Cerebellar cortex (tissue), 1 donor: ENCODE measurements around the gene JAK1.
"Not testable (repeated sequence)": the region's sequence is repeated elsewhere in the genome, so short reads cannot be mapped to it uniquely, and the experiment has no call there.

Source experiments
- DNase-seq: peaks from one replicate; pipeline ENCODE4 v3.0.0-alpha.2; 2015; ENCODE audit warnings: low spot score

The JAK1 gene

DNA sequence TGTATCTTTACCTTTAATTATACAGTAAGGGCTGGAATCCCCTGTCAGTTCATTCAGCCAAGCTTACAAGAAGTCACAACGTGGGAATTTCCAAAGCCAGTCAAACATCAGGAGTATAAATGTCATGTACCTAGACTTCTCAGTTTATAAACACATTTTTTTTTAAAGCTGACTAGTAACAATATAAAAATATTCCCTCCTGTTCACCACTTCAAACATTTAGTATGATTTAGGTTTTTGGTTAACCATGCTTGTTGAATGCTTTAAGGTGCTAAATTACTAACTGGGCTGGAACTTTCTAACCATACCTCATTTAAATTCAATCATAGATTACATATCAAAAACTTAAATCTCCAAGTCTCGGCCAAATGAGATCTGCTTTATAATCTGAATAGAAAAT lies 44.0 kb downstream of the JAK1 start:
- DNase-seq: no peak

DNA sequence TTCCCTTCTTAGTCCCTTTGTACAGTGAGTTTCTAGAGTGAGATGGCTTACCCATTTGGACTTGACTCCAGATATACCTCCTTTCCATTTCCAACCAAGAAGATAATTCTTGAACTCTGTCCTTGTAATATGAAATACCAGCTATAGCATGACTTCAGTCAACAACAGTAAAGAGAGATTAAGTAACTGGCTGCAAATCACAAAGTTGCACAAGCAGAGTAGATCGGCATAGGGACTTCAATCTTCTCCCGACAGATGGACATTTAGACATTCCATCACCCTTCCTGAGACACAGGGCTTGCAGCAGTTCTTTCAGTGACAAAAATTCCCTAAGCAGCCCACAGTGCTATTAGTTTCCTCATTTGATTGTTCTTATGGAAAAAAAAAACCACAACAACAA lies 44.6 kb downstream of the JAK1 start:
- no peak for DNase-seq

DNA sequence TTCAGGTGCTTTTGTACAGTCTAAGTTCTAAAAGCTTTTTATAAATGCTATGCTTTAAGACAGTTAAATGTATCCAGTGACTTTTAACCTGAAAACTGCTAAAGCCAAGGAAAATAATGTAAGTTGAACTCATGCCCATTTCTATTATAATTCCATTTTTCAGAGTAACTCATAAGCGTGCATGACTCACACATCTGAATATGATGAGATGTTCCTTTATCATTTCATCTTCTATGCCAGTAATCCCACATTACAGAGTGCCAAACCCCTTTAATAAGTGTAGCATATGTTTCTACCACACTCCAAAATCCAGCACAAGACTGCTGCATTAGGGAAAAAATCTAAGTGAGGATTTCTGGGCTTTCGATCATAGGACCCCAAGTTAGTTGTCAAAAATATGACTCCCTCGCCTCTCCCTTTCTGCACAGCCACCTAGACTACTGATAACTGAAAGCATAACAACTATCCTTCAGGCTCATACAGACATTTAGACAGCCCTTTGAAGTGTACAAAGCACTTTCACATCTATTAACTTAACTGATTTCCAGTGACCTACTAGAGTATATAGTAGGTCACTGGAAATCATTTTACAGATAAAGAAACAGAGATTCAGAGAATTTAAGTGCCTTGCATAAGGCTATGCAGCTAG lies 45.3 kb downstream of the JAK1 start:
- DNase-seq: no peak

DNA sequence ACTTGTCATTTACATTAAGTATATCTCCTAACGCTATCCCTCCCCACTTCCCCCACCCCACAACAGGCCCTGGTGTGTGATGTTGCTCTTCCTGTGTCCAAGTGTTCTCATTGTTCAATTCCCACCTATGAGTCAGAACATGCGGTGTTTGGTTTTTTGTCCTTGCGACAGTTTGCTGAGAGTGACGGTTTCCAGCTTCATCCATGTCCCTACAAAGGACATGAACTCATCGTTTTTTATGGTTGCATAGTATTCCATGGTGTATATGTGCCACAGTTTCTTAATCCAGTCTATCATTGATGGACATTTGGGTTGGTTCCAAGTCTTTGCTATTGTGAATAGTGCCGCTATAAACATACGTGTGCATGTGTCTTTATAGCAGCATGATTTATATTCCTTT lies 47.2 kb downstream of the JAK1 start:
- DNase-seq: not testable (repeated sequence)

DNA sequence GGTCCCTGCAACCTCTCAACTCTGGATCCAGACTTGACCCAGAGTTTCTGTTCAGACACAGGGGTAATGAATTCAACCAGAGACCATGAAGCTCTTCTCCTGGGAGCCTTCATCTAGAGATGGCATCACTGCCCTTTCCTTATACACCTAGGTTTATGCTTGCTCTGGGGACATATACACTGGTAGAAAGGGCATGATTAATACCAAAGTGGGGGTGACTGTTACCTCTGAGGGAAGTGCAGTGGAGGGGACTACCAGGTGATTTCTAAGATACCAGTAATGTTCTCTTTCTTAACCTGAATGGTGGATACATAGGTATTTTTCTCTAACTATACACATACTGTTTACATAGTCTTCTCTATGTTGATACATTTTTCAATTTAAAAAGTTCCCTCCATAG lies 48.4 kb downstream of the JAK1 start:
- no peak for DNase-seq

DNA sequence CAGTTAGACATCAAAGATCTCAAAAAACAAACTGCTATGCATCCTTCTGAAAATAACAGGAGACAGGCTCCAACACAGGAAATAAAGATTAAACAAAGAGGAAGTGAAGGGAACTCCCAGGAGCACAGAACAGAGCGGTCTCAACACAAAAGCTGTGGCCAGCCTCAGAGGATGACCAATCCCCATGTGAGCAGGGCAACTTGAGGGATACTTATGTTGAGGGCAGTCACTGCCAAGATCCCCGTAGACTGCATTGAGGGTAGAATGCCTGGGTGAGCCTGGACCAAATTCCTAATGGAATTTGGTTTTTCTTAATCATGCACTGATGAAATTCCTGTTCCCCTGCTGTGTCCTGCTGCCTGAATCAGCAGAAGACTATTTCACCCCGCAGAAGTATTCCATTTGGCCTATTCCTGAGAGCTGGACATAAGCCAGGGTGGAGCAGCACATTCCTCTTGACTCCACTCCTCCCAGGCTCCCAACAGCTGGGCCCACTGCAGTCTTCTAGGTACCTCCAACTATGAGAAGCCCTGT lies 49.0 kb downstream of the JAK1 start:
- DNase-seq: peak; percentile 66

DNA sequence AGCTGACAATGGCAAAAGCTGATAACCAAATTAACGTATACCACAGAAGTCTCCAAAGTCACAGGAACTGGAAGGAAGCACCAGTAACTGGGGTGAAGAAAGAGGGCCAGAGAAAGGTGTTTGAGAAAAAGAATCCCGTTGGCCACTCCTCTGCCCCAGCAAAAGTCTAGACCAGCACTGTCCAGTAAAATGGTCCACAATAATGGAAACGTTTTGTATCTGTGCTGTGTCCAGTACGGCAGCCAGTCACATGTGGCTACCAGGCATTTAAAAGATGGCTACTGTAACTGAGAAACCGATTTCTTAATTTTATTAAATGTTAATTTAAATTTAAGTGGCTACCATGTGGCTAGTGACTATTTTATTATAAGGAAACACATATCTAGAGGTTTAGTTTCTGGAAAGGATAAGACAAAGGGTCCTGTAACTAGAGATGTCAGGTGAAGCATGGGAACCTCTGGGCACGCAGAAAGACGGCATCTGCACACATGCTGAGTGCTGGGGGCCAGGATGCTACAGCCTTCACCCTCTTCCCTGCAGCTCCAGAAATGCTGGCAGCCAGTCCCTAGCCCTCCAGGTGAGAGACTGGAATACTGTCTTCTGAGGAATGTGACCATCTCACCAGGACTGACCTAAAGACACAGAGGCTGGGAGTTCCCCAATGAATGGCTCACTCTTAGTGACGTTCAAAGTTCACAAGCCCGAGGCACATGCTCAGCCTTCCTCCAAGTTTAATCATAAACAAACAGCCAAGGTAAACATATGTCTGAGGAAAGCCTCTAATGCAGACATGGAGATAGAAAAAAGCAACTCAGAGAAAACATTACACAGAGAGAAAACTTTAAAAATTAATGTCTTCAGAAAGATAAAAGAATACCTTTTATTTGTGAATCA lies 50.7 kb downstream of the JAK1 start:
- no peak for DNase-seq

DNA sequence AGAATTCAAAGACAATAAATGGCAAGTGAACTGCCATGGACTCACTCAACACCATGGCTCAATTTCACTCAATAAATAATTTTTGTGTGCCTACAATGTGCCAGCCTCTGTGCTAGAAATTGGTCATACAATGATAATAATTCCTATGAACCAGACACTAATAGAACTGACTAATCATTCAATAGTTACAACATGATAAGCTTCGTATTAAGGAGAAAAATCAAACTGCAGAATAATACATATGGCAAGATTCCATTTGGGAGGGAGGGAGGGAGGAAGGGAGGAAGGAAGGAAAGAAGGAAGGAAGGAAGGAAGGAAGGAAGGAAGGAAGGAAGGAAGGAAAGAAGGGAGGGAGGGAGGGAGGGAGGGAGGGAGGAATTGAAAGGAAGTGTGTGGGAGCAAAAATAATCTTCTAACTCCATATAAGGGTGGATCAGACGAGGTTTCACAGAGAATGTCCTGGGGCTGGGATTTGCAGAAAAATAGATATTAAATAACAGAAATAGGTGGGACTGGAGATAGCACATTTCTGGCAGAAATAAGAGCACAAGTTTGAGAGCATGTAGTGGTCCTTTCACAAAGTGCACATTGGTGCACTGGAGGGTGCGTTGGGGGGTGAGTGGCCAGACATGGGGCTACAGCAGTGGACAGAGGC lies 52.9 kb downstream of the JAK1 start:
- DNase-seq: no peak

DNA sequence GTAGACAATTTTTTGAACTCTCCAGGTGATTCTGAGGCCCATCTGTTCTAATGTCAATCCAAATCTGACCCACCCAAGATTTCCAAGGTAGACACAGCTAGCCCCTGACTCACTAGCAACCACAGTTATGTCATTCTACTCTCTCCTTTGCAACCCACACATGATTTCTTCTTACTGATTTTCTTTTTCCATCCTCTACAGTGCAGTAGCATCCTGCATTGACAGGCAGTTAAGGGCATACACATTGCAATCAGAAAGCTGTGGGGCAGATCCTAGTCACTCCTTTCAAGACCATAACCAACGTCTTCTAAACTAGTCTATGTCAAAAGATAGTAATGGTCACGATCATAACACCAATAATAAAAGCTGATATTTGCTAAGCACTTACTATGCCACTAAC lies 54.2 kb downstream of the JAK1 start:
- no peak for DNase-seq

DNA sequence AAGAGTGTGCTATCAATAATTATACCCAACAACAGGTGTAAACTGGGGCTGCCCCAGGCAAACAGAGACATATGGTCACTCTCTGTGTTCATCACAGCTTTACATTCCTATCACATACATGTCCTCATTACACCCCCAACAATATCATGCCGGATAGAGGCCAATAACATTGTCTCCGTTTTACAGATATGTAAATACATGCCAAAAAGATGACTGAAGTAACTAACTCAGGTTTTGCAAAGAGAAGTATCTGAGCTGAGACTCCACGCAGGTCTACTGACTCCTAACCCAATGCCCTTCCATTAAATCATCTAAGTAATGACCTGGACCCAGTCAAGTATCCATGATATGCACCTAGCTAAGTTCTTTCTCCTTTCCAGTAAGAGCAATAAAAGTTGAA lies 55.0 kb downstream of the JAK1 start:
- DNase-seq: no peak

DNA sequence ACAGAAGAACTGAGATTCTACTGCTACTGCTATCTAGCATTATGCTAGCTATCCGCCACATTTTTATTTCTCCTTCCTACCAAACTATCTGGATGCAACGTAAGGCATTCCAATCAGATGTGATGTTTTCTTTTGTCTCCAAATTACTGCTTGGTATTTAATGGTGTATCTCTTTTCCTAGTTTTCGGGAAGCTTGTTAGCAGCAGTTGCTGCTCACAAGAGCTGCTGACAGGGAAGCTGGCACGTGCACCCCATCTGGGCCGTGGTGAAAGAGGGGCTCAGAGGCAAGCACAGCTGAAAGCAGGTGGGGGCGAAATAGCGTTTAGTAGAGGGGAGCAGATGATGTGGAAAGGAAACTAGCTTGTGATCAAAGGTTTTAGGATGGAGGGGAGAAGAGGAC lies 57.3 kb downstream of the JAK1 start:
- no peak for DNase-seq

DNA sequence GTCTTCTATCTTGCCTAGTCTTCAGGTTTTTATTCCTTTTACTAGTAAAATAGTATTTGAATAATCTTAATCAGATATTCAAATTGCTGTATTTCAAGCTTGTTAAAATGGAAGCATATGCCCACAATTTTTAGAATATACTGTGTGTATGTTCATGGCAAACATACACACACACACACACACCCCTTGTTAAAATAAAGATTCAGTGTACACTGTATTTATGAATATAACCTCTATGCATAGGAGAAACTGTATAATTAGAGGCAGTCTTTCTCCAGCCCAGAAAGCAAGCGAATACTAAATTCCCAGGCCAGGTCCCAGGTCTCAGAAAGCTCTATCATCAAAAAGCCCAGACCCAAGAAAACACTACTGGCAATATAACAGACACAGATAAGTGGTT lies 57.8 kb downstream of the JAK1 start:
- no peak for DNase-seq

DNA sequence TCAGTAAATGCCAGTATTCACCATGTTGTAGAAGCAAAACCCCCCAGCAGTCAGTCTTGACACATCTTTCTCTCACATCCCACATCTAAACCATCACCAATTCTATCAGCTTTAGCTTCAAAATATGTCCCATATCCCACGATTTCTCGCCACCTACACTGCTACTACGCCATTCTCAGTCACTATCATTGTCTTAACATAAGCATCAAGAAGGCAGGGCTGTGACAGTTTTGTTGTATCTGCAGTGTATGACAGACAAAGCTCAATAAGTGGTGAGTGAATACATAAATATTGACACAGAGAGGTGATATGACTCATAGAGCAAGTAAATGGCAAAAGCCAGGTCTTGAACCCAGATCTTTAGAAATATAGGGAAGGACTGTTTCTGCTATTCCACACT lies 59.9 kb downstream of the JAK1 start:
- no peak for DNase-seq

DNA sequence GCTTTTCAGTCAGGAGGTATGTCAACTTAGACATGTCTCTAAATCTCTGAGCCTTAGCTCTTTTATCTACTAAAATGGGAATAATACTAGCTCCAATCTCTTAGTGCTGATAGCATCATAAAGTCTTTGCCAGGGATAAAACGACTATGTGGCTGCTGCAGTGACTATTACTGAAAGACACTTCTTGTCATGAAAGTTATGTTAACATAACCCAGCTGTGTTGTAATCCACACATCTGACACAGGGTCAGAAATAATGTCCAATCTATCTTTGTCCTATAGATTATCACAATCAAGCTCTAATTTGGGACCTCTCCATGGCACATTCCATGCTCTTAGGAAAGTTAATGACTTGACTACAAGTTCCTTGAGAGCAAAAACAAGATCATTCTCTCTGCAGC lies 62.8 kb downstream of the JAK1 start:
- no peak for DNase-seq

DNA sequence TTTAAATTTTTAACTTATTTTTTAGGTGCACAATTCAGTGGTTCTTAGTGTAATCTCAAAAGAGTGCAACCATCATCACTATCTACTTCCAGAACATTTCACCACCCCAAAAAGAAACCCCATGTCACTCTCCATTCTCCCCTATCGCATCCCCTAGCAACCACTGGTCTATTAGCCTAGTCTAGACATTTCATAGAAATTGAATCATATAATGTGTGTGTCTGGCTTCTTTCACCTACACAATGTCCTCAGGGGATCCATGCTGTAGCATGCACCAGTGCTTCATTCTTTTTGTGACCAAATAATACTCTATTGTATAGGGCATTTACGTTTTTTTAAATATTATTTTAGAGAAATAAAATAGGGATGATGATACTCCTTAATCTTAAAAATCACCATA lies 64.7 kb downstream of the JAK1 start:
- no peak for DNase-seq

DNA sequence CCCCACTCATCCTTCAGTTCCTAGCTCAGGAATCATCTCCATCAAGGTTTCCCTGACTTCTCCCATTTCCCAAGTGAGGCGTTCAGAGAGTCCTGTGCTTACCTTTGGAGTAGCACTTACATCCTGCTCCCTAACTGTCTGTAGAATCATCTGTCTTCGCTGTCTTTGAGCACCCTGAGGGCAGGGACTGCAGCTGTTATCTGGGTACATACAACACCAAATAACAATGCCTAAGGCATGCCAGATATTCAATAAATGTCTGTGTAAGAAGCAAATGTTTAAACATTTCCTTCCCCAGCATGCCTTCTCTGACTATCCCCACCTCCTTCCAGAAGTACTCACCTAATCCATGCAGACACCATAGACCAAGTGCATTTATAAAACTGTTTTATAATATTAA lies 65.4 kb downstream of the JAK1 start:
- DNase-seq: no peak

DNA sequence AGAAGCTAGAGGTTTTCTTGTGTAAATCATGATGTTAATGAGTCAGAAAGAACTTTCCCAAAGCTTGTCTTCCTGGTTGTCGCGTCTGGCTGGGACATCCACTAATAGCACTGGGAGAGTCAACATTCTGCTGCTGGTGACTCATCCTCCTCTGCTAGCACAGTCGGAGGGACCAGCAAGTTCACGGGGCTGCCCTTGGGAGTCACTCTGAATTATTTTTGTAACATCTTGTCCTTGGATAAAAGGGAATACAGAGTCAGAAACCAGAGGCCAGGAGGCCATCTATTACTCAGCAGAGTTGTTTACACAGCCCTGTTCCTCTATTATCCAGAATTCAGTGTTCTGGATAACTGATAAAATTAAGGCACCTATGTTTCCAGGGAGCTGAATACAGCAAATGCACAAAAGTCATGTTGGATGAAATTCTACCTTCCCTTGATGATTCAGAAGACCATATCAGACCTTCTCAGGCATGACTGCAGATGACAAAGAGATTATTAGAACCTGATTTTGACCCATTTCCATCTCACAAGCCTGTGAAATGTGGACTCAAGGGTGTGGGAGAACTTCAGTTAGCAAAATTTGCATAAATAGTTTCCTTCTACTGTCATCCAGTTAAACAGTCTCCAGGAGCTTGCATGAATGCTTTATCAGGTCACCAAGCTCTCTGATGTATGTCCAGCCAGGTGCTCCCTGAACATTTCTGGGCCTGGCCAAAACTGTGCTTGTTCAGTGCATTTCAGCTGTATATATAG lies 68.1 kb downstream of the JAK1 start:
- DNase-seq: peak; percentile 42

DNA sequence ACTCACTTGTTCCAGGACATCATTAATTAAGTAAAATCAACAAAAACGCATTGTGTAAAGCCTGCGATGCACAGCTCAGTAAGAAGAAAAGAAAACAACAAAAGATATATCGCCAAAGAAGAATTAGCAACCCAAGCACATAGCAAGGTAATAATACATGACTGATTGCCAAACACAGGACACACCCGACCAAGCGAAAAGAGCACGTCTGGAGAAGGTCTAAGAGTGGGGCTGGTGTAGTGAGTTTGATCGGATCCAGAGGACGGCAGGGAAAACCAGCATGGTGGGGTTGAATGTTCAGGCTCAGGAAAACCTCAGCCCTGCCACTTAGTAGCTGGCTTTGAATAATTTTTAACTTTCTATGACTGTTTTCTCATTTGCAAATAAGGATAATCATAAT lies 69.8 kb downstream of the JAK1 start:
- DNase-seq: no peak

DNA sequence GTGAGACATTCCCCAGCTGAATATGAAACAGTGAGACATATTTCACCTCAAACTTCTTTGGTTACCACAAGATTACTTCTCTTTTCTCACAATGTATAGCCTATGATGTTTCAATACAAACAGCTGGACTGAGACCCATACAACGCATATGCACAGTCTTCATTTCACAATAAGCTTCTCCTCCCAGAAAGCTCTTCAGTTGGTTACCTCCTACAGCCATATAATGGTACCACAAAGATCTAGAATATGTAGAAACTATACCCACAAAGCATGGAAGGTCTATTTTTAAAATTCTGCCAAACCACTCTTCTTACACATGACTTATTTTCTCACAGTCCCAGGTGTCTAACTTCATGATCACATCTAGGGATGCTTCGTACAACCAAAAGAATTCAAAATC lies 70.8 kb downstream of the JAK1 start:
- DNase-seq: no peak

DNA sequence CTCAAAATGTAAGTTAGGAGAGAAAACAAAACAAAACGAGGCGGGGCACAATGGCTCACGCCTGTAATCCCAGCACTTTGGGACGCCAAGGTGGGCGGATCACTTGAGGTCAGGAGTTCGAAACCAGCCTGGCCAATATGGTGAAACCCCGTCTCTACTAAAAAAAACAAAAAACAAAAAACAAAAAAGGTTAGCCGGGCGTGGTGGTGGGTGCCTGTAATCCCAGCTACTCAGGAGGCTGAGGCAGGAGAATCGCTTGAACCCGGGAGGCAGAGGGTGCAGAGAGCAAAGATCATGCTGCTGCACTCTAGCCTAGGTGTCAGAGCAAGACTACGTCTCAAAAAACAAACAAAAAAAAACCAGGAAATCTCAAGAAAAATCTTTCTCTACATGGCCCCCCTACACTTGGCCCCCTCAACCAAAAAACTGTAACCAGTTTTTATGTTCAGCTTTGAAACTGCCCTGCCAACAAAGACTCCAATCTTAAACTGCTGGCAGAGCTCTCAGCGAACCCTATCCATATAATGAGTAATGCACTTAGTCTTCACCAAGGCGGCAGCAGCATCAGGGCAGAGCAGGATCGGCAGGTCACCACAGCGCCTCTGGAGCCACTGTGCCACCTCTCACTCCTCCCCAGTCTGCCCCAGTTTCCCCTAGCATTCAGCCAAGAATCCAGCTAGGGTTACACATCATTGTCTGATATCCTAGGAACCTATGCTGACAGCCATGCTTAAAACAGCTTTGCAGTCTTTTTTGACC lies 71.7 kb downstream of the JAK1 start:
- DNase-seq: no peak

DNA sequence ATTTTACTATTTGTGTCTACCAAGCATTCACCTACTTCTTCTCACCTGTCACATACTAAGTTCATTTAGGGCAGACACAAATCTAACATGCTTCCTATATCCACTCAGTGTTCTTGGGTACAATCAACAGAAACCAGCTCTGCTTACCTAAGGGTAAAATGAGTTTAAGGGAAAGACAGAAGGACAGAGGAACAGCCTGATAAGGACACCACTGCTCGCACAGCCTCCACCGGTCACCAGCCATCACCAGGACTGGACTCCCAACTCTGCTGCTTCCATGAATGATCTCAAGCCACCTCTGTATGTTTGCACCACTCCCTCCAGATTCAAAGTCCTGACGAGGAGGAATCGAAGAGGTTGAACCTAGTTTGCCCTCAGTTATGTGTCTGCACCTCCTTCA lies 72.4 kb downstream of the JAK1 start:
- no peak for DNase-seq
